Progenitor cell of endocrine pancreas (in vitro differentiated cells): ENCODE results near the gene BMPER. TPM values are rescaled to one million over a fixed set of nuclear protein-coding genes. Genes with fewer than 3 reads are reported as not detected.

Source experiments
- DNase-seq: peaks from one replicate; pipeline ENCODE4 v3.0.0; 2021; ENCODE audit warnings: low spot score; ENCODE audit not compliant: unreplicated experiment
- H3K27ac Mint-ChIP-seq: 2 replicates; pipeline ENCODE4 v1.8.0; 2021; ENCODE audit warnings: mild to moderate bottlenecking, moderate library complexity, mixed read lengths
- H3K27me3 Mint-ChIP-seq: 2 replicates; pipeline ENCODE4 v1.8.0; 2021; ENCODE audit warnings: mixed read lengths
- H3K36me3 Mint-ChIP-seq: 2 replicates; pipeline ENCODE4 v1.8.0; 2022; ENCODE audit warnings: mixed read lengths; ENCODE audit not compliant: insufficient read depth
- H3K4me1 Mint-ChIP-seq: 2 replicates; pipeline ENCODE4 v1.8.0; 2021; ENCODE audit warnings: low read depth, mixed read lengths
- H3K4me3 Mint-ChIP-seq: 2 replicates; pipeline ENCODE4 v1.8.0; 2021; ENCODE audit warnings: low read depth, mild to moderate bottlenecking, moderate library complexity, mixed read lengths
- H3K9me3 Mint-ChIP-seq: 2 replicates; pipeline ENCODE4 v1.8.0; 2021; ENCODE audit warnings: low read depth, mixed read lengths
- CTCF ChIP-seq: fragments of 200-600 bp; sonication (generic); IDR thresholded peaks from one replicate; pipeline ENCODE4 v1.5.0; 2021; ENCODE audit warnings: antibody characterized with exemption, mild to moderate bottlenecking; ENCODE audit not compliant: unreplicated experiment
- total RNA-seq: library from RNA; stranded (reverse); gene quantifications from 2 replicates; pipeline ENCODE4 v1.2.1, GENCODE V29; 2021

Gene BMPER
- total RNA-seq, 1 donor from 2014 or later = 0.36 TPM

DNA sequence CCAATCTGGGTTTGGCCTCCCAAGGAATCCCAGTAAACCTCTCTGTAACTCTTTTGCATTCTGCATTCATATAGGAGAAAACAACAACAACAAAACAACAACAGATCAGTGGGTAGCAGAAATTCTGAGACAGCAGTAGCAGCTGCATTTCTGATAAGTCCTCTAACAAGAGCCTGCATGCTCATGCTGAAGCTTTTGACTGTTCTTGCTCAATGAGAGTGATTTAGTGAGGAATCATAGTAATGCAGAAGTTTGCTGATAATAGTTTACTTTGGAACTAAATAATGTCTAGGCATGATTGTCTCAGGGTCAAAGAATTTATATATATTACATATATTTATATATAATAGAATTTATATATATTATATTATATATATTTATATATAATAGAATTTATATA, 35.2 kb downstream of the BMPER start:
- Mint-ChIP-seq H3K27me3 (peaks cover 29% of the 10 kb centered on the region), H3K36me3 (no peaks in the 10 kb centered on the region), H3K4me1 (no peaks in the 10 kb centered on the region), H3K27ac (no peak overlapping the region), H3K9me3 (no peaks in the 10 kb centered on the region), H3K4me3 (no peak overlapping the region)
- DNase-seq = no peak
- TF ChIP-seq CTCF = no peak

DNA sequence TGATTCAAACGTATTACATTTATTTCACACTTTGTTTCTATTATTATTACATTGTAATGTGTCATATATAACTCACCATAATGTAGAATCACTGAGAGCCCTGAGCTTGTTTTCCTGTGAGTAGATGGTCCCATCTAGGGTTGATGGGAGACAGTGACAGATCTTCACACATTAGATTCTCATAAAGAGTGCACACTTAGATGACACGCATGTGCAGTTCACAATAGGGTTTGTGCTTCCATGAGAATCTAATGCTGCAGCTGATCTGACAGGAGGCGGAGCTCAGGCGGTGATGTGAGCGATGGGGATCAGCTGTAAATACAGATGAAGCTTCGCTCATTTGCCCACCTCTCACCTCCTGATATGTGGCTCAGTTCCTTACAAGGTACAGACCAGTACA, 36.1 kb downstream of the BMPER start:
- Mint-ChIP-seq H3K36me3 (no peaks in the 10 kb centered on the region), H3K27me3 (peaks cover 25% of the 10 kb centered on the region), H3K27ac (no peak overlapping the region), H3K9me3 (no peaks in the 10 kb centered on the region), H3K4me3 (no peak overlapping the region), H3K4me1 (no peaks in the 10 kb centered on the region)
- TF ChIP-seq CTCF = no peak
- no peak for DNase-seq

GRCh38 chr7:33946094-33946699, 40.9 kb downstream of the BMPER start:
- Mint-ChIP-seq H3K27me3 (no peaks in the 10 kb centered on the region), H3K4me1 (no peaks in the 10 kb centered on the region), H3K36me3 (no peaks in the 10 kb centered on the region), H3K9me3 (no peaks in the 10 kb centered on the region), H3K4me3 (no peak overlapping the region), H3K27ac (no peak overlapping the region)
- no peak for TF ChIP-seq CTCF
- DNase-seq = no peak

DNA sequence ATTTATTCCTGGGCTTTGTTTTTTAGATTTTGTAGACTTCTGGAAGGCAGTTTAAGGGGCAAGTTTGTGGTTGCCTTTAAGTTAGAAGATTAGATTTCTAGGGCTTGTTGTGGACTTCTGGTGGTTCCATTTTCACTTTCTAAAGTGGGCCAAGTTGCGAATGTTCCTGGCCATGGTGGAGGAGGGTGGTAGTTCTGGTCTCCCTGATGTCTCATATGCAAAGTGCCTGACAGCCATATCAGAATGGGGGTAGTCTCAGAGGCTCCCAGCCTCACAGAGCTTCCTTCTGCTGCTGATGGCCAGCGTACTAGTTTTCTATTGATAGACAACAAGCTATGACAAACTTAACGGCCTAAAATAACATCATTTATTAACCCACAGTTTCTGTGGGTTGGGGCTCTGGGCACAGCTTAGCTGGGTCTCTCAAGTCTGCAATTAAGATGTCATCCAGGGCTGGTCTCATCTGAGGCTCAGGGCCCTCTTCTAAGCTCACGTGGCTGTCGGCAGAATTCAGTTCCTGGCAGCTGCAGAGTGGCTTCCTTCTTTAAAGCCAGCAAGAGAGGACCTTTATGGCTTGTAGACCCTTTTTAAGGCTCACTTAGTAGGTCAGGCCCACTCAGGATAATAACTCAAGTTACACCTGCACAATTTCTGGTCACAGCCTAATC, 44.8 kb downstream of the BMPER start:
- Mint-ChIP-seq H3K9me3 (no peaks in the 10 kb centered on the region), H3K4me1 (no peaks in the 10 kb centered on the region), H3K27ac (no peak overlapping the region), H3K4me3 (no peak overlapping the region), H3K36me3 (no peaks in the 10 kb centered on the region), H3K27me3 (no peaks in the 10 kb centered on the region)
- DNase-seq = no peak
- no peak for TF ChIP-seq CTCF

GRCh38 chr7:33952824-33953223, 47.5 kb downstream of the BMPER start:
- Mint-ChIP-seq H3K27ac (no peak overlapping the region), H3K4me1 (no peaks in the 10 kb centered on the region), H3K9me3 (no peaks in the 10 kb centered on the region), H3K27me3 (no peaks in the 10 kb centered on the region), H3K4me3 (no peak overlapping the region), H3K36me3 (no peaks in the 10 kb centered on the region)
- DNase-seq = no peak
- no peak for TF ChIP-seq CTCF
